ENCODE data around the gene MAP4K3.

MAP4K3 gene

GRCh38 chr2:39408351-39409136 is 28.5 kb downstream of the MAP4K3 start:
- POLR2A ChIA-PET: no interaction called here
- no peak for TF ChIP-seq CTCF (IDR thresholded peaks at IDR 0.05; ENCODE audit: insufficient read depth, low read length, missing control alignments)
- DNase-seq (ENCODE audit: low read depth, low spot score): no peak
- CTCF ChIA-PET: interaction anchor here (1.2 kb wide), 2 partner anchors 8 to 12 kb away, joined by 3 to 4 read pairs; no protein-coding TSS in a partner anchor
- no peak overlapping the region for H3K4me3 ChIP-seq (ENCODE audit: low read depth, low read length)

- no peak overlapping the region for H3K4me3 ChIP-seq (ENCODE audit: low read depth, low read length)
- no peak for TF ChIP-seq CTCF (IDR thresholded peaks at IDR 0.05; ENCODE audit: insufficient read depth, low read length, missing control alignments)
- CTCF ChIA-PET: interaction anchor here (0.6 to 1.2 kb wide), 2 partner anchors 13 to 421 kb away, joined by 3 to 4 read pairs; no protein-coding TSS in a partner anchor
- POLR2A ChIA-PET: no interaction called here
- DNase-seq (ENCODE audit: low read depth, low spot score): no peak
Measured at GRCh38 chr2:39407516-39408296, 29.4 kb downstream of the MAP4K3 start.

- POLR2A ChIA-PET: no interaction called here
- no peak for TF ChIP-seq CTCF (IDR thresholded peaks at IDR 0.05; ENCODE audit: insufficient read depth, low read length, missing control alignments)
- DNase-seq (ENCODE audit: low read depth, low spot score): no peak
- CTCF ChIA-PET: interaction anchor here (0.8 kb wide), 1 partner anchor 9 kb away, joined by 4 read pairs; no protein-coding TSS in a partner anchor
- no peak overlapping the region for H3K4me3 ChIP-seq (ENCODE audit: low read depth, low read length)
Measured at GRCh38 chr2:39405364-39405763, 31.7 kb downstream of the MAP4K3 start.

GRCh38 chr2:39403311-39403710 is 33.8 kb downstream of the MAP4K3 start:
- no peak for TF ChIP-seq CTCF (IDR thresholded peaks at IDR 0.05; ENCODE audit: insufficient read depth, low read length, missing control alignments)
- CTCF ChIA-PET: no interaction called here
- no peak overlapping the region for H3K4me3 ChIP-seq (ENCODE audit: low read depth, low read length)
- DNase-seq (ENCODE audit: low read depth, low spot score): no peak
- POLR2A ChIA-PET: no interaction called here

GRCh38 chr2:39401319-39401718 is 35.8 kb downstream of the MAP4K3 start:
- no peak for DNase-seq (ENCODE audit: low read depth, low spot score)
- ChIA-PET POLR2A (no interaction called here), CTCF (interaction anchor here (0.7 to 0.8 kb wide), 2 partner anchors 11 to 19 kb away, joined by 3 read pairs; no protein-coding TSS in a partner anchor)
- no peak for TF ChIP-seq CTCF (IDR thresholded peaks at IDR 0.05; ENCODE audit: insufficient read depth, low read length, missing control alignments)
- H3K4me3 ChIP-seq (ENCODE audit: low read depth, low read length): no peak overlapping the region

- no peak overlapping the region for H3K4me3 ChIP-seq (ENCODE audit: low read depth, low read length)
- ChIA-PET CTCF (interaction anchor here (0.6 to 1.4 kb wide), 2 partner anchors 19 to 20 kb away, joined by 4 to 8 read pairs; no protein-coding TSS in a partner anchor), POLR2A (no interaction called here)
- no peak for DNase-seq (ENCODE audit: low read depth, low spot score)
- no peak for TF ChIP-seq CTCF (IDR thresholded peaks at IDR 0.05; ENCODE audit: insufficient read depth, low read length, missing control alignments)
Measured at GRCh38 chr2:39399570-39399969, 37.5 kb downstream of the MAP4K3 start.
